Measurements from ENCODE around the gene RHOG. TPM values are rescaled to one million over a fixed set of nuclear protein-coding genes. Genes with fewer than 3 reads are reported as not detected.

The RHOG gene
- total RNA-seq, 1 experiment from 2014 or later: 26.4 TPM

DNA sequence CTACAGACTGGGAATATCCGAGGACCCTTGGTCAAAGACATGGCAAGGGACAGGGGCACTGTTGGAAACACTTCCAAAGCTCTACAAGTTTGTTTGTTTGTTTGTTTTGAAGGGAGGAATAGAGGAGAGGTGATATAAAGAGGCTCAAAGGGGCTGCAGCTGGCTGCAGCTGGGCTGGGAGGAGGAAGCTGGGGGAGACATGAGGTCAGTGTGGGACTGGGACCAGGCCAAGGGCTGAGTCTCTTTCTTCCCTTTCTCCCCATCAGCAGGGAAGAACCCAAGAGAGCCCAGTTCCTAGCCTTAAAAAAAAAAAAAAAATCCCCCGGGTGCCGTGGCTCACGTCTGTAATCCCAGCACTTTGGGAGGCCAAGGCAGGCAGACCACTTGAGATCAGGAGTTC, 5.0 kb downstream of the RHOG start:
- no peak overlapping the region for H2AK5ac ChIP-seq (ENCODE audit: insufficient read length, low read length)
- Mint-ChIP-seq H3K9me3 (no peaks in the 10 kb centered on the region), H3K4me3 (no peak overlapping the region), H3K36me3 (ENCODE audit: insufficient read depth in 1 of 3, low read depth in 3 of 3) (peaks cover 14 to 26% (median 17%) of the 10 kb centered on the region in 3 experiments), H3K27me3 (ENCODE audit: low read depth) (no peaks in the 10 kb centered on the region), H3K27ac (peak overlapping the region in 2 of 3 experiments; percentile 59 to 65; a peak in 2 of 7 replicates), H3K4me1 (peaks cover 54% of the 10 kb centered on the region in 2 experiments)
- H4K20me1 ChIP-seq (ENCODE audit: control insufficient read depth, insufficient read depth, insufficient read length): peaks cover 6% of the 10 kb centered on the region
- no peak overlapping the region for H3K18ac ChIP-seq (ENCODE audit: insufficient read length, low read depth, low read length)
- H3K56ac ChIP-seq (ENCODE audit: insufficient read length, low read depth, low read length): no peak overlapping the region
- no peak overlapping the region for H2BK12ac ChIP-seq (ENCODE audit: insufficient read length, low read depth, low read length)
- H3K4me1 ChIP-seq (ENCODE audit: insufficient read depth, low read length): peaks cover 19% of the 10 kb centered on the region
- peaks cover 2% of the 10 kb centered on the region; the same call in 1 of the 2 replicates for H3K79me2 ChIP-seq (ENCODE audit: insufficient read depth, low read length)
- no peak overlapping the region for H4K8ac ChIP-seq (replicated peaks; ENCODE audit: insufficient read length, low read depth, low read length)
- H3K27me3 ChIP-seq (ENCODE audit: insufficient read depth, low read length): no peaks in the 10 kb centered on the region
- no CpG with 5 or more reads among the region's 4 CpGs for WGBS (ENCODE audit: extremely low coverage, insufficient read length, low lambda C conversion rate)
- no peak overlapping the region for H3K9ac ChIP-seq (ENCODE audit: extremely low read depth, insufficient read length, low read length)
- no peak overlapping the region for H4K5ac ChIP-seq (ENCODE audit: insufficient read length, low read depth, low read length)
- H3K14ac ChIP-seq (ENCODE audit: insufficient read depth, low read length): no peak overlapping the region
- no peak overlapping the region for H3K4ac ChIP-seq (ENCODE audit: low read depth, low read length)
- no peak overlapping the region for H3T11ph ChIP-seq (ENCODE audit: low read length)
- H3K23ac ChIP-seq (ENCODE audit: insufficient read length, low read depth, low read length): no peak overlapping the region
- no peak for DNase-seq
- H3K4me2 ChIP-seq (ENCODE audit: insufficient read depth, insufficient read length, low read length): peak overlapping the region; percentile 18
- H2BK20ac ChIP-seq (ENCODE audit: low read depth, low read length, poor library complexity, severe bottlenecking): no peak overlapping the region
- TF ChIP-seq, protein P1, sequence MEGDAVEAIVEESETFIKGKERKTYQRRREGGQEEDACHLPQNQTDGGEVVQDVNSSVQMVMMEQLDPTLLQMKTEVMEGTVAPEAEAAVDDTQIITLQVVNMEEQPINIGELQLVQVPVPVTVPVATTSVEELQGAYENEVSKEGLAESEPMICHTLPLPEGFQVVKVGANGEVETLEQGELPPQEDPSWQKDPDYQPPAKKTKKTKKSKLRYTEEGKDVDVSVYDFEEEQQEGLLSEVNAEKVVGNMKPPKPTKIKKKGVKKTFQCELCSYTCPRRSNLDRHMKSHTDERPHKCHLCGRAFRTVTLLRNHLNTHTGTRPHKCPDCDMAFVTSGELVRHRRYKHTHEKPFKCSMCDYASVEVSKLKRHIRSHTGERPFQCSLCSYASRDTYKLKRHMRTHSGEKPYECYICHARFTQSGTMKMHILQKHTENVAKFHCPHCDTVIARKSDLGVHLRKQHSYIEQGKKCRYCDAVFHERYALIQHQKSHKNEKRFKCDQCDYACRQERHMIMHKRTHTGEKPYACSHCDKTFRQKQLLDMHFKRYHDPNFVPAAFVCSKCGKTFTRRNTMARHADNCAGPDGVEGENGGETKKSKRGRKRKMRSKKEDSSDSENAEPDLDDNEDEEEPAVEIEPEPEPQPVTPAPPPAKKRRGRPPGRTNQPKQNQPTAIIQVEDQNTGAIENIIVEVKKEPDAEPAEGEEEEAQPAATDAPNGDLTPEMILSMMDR (conservative IDR thresholded peaks at IDR 0.05): no peak
- H2BK120ac ChIP-seq (ENCODE audit: low read depth, low read length, poor library complexity, severe bottlenecking): no peak overlapping the region
- no peaks in the 10 kb centered on the region for H3K79me1 ChIP-seq (ENCODE audit: insufficient read depth, low read depth, low read length, poor library complexity, severe bottlenecking)
- no peak overlapping the region for H3K27ac ChIP-seq (ENCODE audit: insufficient read length, low read depth, low read length)
- peaks cover 3% of the 10 kb centered on the region for H3K23me2 ChIP-seq (ENCODE audit: insufficient read length, low read depth, low read length, poor library complexity, severe bottlenecking)
- no peak overlapping the region for H2AFZ ChIP-seq (ENCODE audit: low read length)
- H3K9me3 ChIP-seq (ENCODE audit: control insufficient read depth, low read depth, low read length): no peaks in the 10 kb centered on the region
- no peak overlapping the region for H2BK5ac ChIP-seq (ENCODE audit: insufficient read length, low read length)
- no peak overlapping the region for H4K91ac ChIP-seq (ENCODE audit: insufficient read length, low read depth, low read length)
- no peak overlapping the region for H2BK15ac ChIP-seq (ENCODE audit: low read depth, low read length)

Measured in H9 (cell line).